Uterus (tissue), 4 donors: ENCODE results near the gene ALKBH7. TPM values are rescaled to one million over a fixed set of nuclear protein-coding genes. Genes with fewer than 3 reads are reported as not detected.

ENCODE experiments used
- DNase-seq, 2 donors: peaks; one replicate each; pipeline ENCODE4 v3.0.0-alpha.2; 2019 to 2020
- H3K27ac ChIP-seq, 2 donors: fragments of 200-600 bp; sonication (generic); 1 replicate in 1 of 2; 2 replicates in 1 of 2; pipeline ENCODE4 v1.5.1; 2016 to 2018
- H3K27me3 ChIP-seq, 2 donors: fragments of 200-600 bp; sonication (generic); one replicate each; pipeline ENCODE4 v1.5.1; 2018 to 2019; ENCODE audit warnings: control low read depth in 1 of 2
- H3K36me3 ChIP-seq, 2 donors: fragments of 200-600 bp; sonication (generic); one replicate each; pipeline ENCODE4 v1.5.1; 2019; ENCODE audit warnings: control low read depth in 1 of 2
- H3K4me1 ChIP-seq, 2 donors: fragments of 200-600 bp; sonication (generic); one replicate each; pipeline ENCODE4 v1.5.1; 2018 to 2019; ENCODE audit warnings: control low read depth in 1 of 2
- H3K4me3 ChIP-seq, 2 donors: fragments of 200-600 bp; sonication (generic); 1 replicate in 1 of 2; 2 replicates in 1 of 2; pipeline ENCODE4 v1.5.1; 2018 to 2019; ENCODE audit warnings: mild to moderate bottlenecking in 1 of 2
- H3K9me3 ChIP-seq, 2 donors: fragments of 200-600 bp; sonication (generic); one replicate each; pipeline ENCODE4 v1.5.1; 2019; ENCODE audit warnings: control low read depth in 1 of 2
- CTCF ChIP-seq, 4 experiments: fragments of 200-600 bp in 2 of 4; fragments of 450-650 bp in 2 of 4; sonication (generic) in 2 of 4; IDR thresholded peaks; one replicate each; pipeline ENCODE4 v1.5.1; 2016 to 2019; ENCODE audit warnings: antibody characterized with exemption in 4 of 4, mild to moderate bottlenecking in 2 of 4, moderate library complexity in 1 of 4
- POLR2A ChIP-seq, 2 donors: fragments of 450-650 bp; IDR thresholded peaks; one replicate each; pipeline ENCODE4 v1.6.1; 2016; ENCODE audit warnings: antibody characterized with exemption in 2 of 2, mild to moderate bottlenecking in 1 of 2, moderate library complexity in 1 of 2
- intact Hi-C: fragments of 100-400 bp; cut with DNase I; formaldehyde crosslinking; loops from one replicate; pipeline ENCODE4 v1.15.1; 2023; ENCODE audit warnings: low total_unique reads
- total RNA-seq, 4 donors: library from RNA; depleted of rRNA in 3 of 4; stranded (reverse); fragments of >200 nt in 3 of 4; gene quantifications; one replicate each; pipeline versions ENCODE4 v1.1.0 to v1.2.4, GENCODE V29; 2014 to 2023
- donor health status: DM: yes; HTN: yes; CAD: no.

The ALKBH7 gene
- total RNA-seq, 4 donors from 2014 or later, result 17.4 to 84.8 (median 42.7) TPM

- TF ChIP-seq POLR2A (IDR thresholded peaks at IDR 0.05) (no peak), CTCF (IDR thresholded peaks at IDR 0.05) (no peak)
- DNase-seq, result peak; percentile 99
- intact Hi-C loops, result no loop called here
Measured at GRCh38 chr19:6373096-6373812, 660 bp downstream of the ALKBH7 start.

GRCh38 chr19:6373813-6374108 lies 1.2 kb downstream of the ALKBH7 start:
- Histone ChIP-seq H3K4me3 (peak overlapping the region; percentile 96), H3K27me3 (no peaks in the 10 kb centered on the region), H3K4me1 (peaks cover 0 to 9% of the 10 kb centered on the region in 2 donors), H3K36me3 (no peaks in the 10 kb centered on the region), H3K27ac (peak overlapping the region; percentile 97 to 100), H3K9me3 (no peaks in the 10 kb centered on the region)
- TF ChIP-seq POLR2A (IDR thresholded peaks at IDR 0.05), result no peak
- TF ChIP-seq CTCF (IDR thresholded peaks at IDR 0.05), result no peak
- intact Hi-C loops, result no loop called here
- DNase-seq, result no peak

More at GRCh38 chr19:6373096-6373812, 660 bp downstream of the ALKBH7 start:
- no peaks in the 10 kb centered on the region for H3K36me3 ChIP-seq
- H3K4me3 ChIP-seq, result peak overlapping the region; percentile 96
- peak overlapping the region; percentile 97 to 100 for H3K27ac ChIP-seq
- H3K4me1 ChIP-seq, result peaks cover 0 to 9% of the 10 kb centered on the region in 2 donors
- H3K9me3 ChIP-seq, result no peaks in the 10 kb centered on the region
- H3K27me3 ChIP-seq, result no peaks in the 10 kb centered on the region

GRCh38 chr19:6374161-6374709 lies 1.6 kb downstream of the ALKBH7 start:
- peak; percentile 35 to 39 for DNase-seq
- Histone ChIP-seq H3K9me3 (no peaks in the 10 kb centered on the region), H3K27ac (peak overlapping the region; percentile 97 to 100), H3K4me3 (no peak overlapping the region), H3K27me3 (no peaks in the 10 kb centered on the region), H3K4me1 (peaks cover 0 to 9% of the 10 kb centered on the region in 2 donors), H3K36me3 (no peaks in the 10 kb centered on the region)
- no peak for TF ChIP-seq POLR2A (IDR thresholded peaks at IDR 0.05)
- no peak for TF ChIP-seq CTCF (IDR thresholded peaks at IDR 0.05)
- intact Hi-C loops, result no loop called here

DNA sequence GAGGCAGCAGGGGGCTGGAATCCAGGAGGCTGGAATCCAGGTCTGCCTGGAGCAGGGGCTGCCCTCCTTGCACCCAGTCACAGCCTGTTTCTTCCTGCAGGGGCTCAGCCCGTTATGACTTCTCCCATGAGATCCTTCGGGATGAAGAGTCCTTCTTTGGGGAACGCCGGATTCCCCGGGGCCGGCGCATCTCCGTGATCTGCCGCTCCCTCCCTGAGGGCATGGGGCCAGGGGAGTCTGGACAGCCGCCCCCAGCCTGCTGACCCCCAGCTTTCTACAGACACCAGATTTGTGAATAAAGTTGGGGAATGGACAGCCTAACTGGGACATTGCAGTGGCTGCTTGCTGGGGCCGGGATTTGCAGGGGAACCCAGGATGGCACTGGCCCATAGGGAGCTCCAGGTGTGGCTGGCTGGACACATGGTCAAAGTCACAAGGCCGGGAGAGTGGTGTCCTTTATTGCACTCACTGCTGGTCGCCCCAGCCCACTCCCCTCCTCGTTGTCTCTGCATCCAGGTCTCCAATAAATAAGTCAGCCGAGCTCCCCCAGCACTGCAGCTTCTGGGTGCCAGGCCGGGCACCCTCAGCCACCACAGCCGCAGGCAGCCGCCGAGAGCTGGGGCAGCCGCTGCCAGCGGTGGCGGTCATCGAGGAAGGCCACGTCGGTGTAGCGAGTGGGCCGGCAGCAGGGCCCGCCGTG lies 2.3 kb downstream of the ALKBH7 start:
- DNase-seq, result no peak
- Histone ChIP-seq H3K27ac (peak overlapping the region in 1 of 2 donors; percentile 100), H3K4me3 (no peak overlapping the region), H3K4me1 (peaks cover 0 to 9% of the 10 kb centered on the region in 2 donors), H3K27me3 (no peaks in the 10 kb centered on the region), H3K9me3 (no peaks in the 10 kb centered on the region), H3K36me3 (no peaks in the 10 kb centered on the region)
- TF ChIP-seq POLR2A (IDR thresholded peaks at IDR 0.05), result no peak
- TF ChIP-seq CTCF (IDR thresholded peaks at IDR 0.05), result no peak
- intact Hi-C loops, result no loop called here
